Ishikawa (cell line): Measurements from ENCODE around the gene EEF1E1.

Source experiments
- MAX ChIP-seq: IDR thresholded peaks from 2 replicates; pipeline ENCODE4 v1.6.1; 2012
- NFIC ChIP-seq: IDR thresholded peaks from 2 replicates; pipeline ENCODE4 v1.6.1; 2012
- RAD21 ChIP-seq: IDR thresholded peaks from 2 replicates; pipeline ENCODE4 v1.6.1; 2012; ENCODE audit warnings: low read depth
- REST ChIP-seq: IDR thresholded peaks from 2 replicates; pipeline ENCODE4 v1.6.1; 2012; ENCODE audit warnings: low read depth, mild to moderate bottlenecking
- ZBTB7A ChIP-seq: IDR thresholded peaks from 2 replicates; pipeline ENCODE4 v1.6.1; 2012; ENCODE audit warnings: low read depth
- TF ChIP-seq, protein P1 (sequence below): IDR thresholded peaks from 2 replicates; pipeline ENCODE4 v1.6.1; 2012

Gene EEF1E1

GRCh38 chr6:8030920-8031319 lies 71.4 kb downstream of the EEF1E1 start:
- no peak for TF ChIP-seq MAX
- no peak for TF ChIP-seq REST
- TF ChIP-seq, protein P1, sequence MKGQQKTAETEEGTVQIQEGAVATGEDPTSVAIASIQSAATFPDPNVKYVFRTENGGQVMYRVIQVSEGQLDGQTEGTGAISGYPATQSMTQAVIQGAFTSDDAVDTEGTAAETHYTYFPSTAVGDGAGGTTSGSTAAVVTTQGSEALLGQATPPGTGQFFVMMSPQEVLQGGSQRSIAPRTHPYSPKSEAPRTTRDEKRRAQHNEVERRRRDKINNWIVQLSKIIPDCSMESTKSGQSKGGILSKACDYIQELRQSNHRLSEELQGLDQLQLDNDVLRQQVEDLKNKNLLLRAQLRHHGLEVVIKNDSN = no peak
- no peak for TF ChIP-seq ZBTB7A
- TF ChIP-seq RAD21 = no peak
- no peak for TF ChIP-seq NFIC
